VCaP (cell line): Measurements from ENCODE around the gene DAGLB.

ENCODE experiments used
- H3K27ac ChIP-seq: fragments of 450-650 bp; 2 replicates; pipeline ENCODE4 v1.5.1; 2017
- CTCF ChIP-seq: fragments of 450-650 bp; conservative IDR thresholded peaks from 2 replicates; pipeline ENCODE4 v1.5.1; 2017; ENCODE audit warnings: mild to moderate bottlenecking, moderate library complexity

DAGLB gene

GRCh38 chr7:6444516-6445269, 3.1 kb downstream of the DAGLB start:
- no peak overlapping the region for H3K27ac ChIP-seq
- TF ChIP-seq CTCF = no peak

GRCh38 chr7:6443372-6443941, 4.3 kb downstream of the DAGLB start:
- no peak for TF ChIP-seq CTCF
- H3K27ac ChIP-seq = no peak overlapping the region

GRCh38 chr7:6442114-6442513, 5.6 kb downstream of the DAGLB start:
- H3K27ac ChIP-seq = no peak overlapping the region

GRCh38 chr7:6440381-6440780, 7.4 kb downstream of the DAGLB start:
- H3K27ac ChIP-seq = no peak overlapping the region
- no peak for TF ChIP-seq CTCF

More at GRCh38 chr7:6442114-6442513, 5.6 kb downstream of the DAGLB start:
- TF ChIP-seq CTCF = no peak

- H3K27ac ChIP-seq = no peak overlapping the region
- TF ChIP-seq CTCF = no peak
Measured at GRCh38 chr7:6438427-6438826, 9.3 kb downstream of the DAGLB start.

- TF ChIP-seq CTCF = no peak
- H3K27ac ChIP-seq = no peak overlapping the region
Measured at GRCh38 chr7:6437251-6437650, 10.5 kb downstream of the DAGLB start.

GRCh38 chr7:6436385-6436685, 11.4 kb downstream of the DAGLB start:
- no peak overlapping the region for H3K27ac ChIP-seq
- no peak for TF ChIP-seq CTCF
